Smooth muscle cell (in vitro differentiated cells): Measurements from ENCODE around the gene FLVCR1. TPM values are rescaled to one million over a fixed set of nuclear protein-coding genes. Genes with fewer than 3 reads are reported as not detected.

Experiments used
- DNase-seq: peaks from one replicate; lab custom pipeline; 2025; ENCODE audit not compliant: unreplicated experiment; lab: John Stamatoyannopoulos, UW
- H2AFZ ChIP-seq: fragments of 200-600 bp; sonication (generic); 2 replicates; pipeline ENCODE4 v1.6.0; 2016; ENCODE audit warnings: antibody characterized with exemption, low read depth, mild to moderate bottlenecking
- H3F3A ChIP-seq: fragments of 200-600 bp; sonication (generic); 2 replicates; pipeline ENCODE4 v1.6.0; 2017; ENCODE audit warnings: antibody characterized with exemption, low read depth
- H3K27ac ChIP-seq: fragments of 200-600 bp; sonication (generic); 2 replicates; pipeline ENCODE4 v1.5.1; 2016; ENCODE audit warnings: low read depth, mild to moderate bottlenecking
- H3K27me3 ChIP-seq: fragments of 200-600 bp; sonication (generic); 2 replicates; pipeline ENCODE4 v1.6.1; 2016; ENCODE audit warnings: low read depth, mild to moderate bottlenecking
- H3K36me3 ChIP-seq: fragments of 200-600 bp; sonication (generic); 2 replicates; pipeline ENCODE4 v1.5.1; 2016; ENCODE audit warnings: low read depth
- H3K4me1 ChIP-seq: fragments of 200-600 bp; sonication (generic); 2 replicates; pipeline ENCODE4 v1.5.1; 2016; ENCODE audit warnings: low read depth
- H3K4me2 ChIP-seq: fragments of 200-600 bp; sonication (generic); 2 replicates; pipeline ENCODE4 v1.6.0; 2016; ENCODE audit warnings: mild to moderate bottlenecking
- H3K4me3 ChIP-seq: fragments of 200-600 bp; sonication (generic); 2 replicates; pipeline ENCODE4 v1.5.1; 2016; ENCODE audit warnings: mild to moderate bottlenecking
- H3K79me2 ChIP-seq: fragments of 200-600 bp; sonication (generic); 2 replicates; pipeline ENCODE4 v1.6.0; 2016; ENCODE audit warnings: low read depth, mild to moderate bottlenecking
- H3K9ac ChIP-seq: fragments of 200-600 bp; sonication (generic); 2 replicates; pipeline ENCODE4 v1.6.0; 2016; ENCODE audit warnings: low read depth
- H3K9me3 ChIP-seq: fragments of 200-600 bp; sonication (generic); replicated peaks from 2 replicates; pipeline ENCODE4 v1.5.1; 2016; ENCODE audit warnings: low read depth
- H4K20me1 ChIP-seq: fragments of 200-600 bp; sonication (generic); 2 replicates; pipeline ENCODE4 v1.6.0; 2016; ENCODE audit warnings: low read depth
- WGBS: methylation state at CpG from one replicate; pipeline ENCODE4 v1.1.7; 2016; ENCODE audit warnings: low lambda C conversion rate; 5-methylcytosine and 5-hydroxymethylcytosine counted together
- polyA plus RNA-seq: library from polyadenylated mRNA; unstranded; fragments of >200 nt; fragmentation: Nextera tagmentation; extraction: Ambion mirVana; gene quantifications from 2 replicates; pipeline ENCODE4 v1.2.1, GENCODE V29; 2016
- total RNA-seq: library from RNA; depleted of rRNA; stranded (reverse); fragments of >200 nt; gene quantifications from 2 replicates; pipeline ENCODE4 v1.2.3, GENCODE V29; 2014
- TF ChIP-seq, protein P1 (sequence below): fragments of 200-600 bp; sonication (generic); IDR thresholded peaks from 2 replicates; pipeline ENCODE4 v1.5.1; 2017; ENCODE audit warnings: borderline replicate concordance, mild to moderate bottlenecking, antibody characterized with exemption; ENCODE audit not compliant: insufficient read depth, poor library complexity, severe bottlenecking

FLVCR1 gene
- total and polyA plus RNA-seq, 2 experiments from 2014 or later, result 4.0 to 5.5 TPM

GRCh38 chr1:212930986-212931678, 73.1 kb downstream of the FLVCR1 start:
- TF ChIP-seq, protein P1, sequence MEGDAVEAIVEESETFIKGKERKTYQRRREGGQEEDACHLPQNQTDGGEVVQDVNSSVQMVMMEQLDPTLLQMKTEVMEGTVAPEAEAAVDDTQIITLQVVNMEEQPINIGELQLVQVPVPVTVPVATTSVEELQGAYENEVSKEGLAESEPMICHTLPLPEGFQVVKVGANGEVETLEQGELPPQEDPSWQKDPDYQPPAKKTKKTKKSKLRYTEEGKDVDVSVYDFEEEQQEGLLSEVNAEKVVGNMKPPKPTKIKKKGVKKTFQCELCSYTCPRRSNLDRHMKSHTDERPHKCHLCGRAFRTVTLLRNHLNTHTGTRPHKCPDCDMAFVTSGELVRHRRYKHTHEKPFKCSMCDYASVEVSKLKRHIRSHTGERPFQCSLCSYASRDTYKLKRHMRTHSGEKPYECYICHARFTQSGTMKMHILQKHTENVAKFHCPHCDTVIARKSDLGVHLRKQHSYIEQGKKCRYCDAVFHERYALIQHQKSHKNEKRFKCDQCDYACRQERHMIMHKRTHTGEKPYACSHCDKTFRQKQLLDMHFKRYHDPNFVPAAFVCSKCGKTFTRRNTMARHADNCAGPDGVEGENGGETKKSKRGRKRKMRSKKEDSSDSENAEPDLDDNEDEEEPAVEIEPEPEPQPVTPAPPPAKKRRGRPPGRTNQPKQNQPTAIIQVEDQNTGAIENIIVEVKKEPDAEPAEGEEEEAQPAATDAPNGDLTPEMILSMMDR, result no peak
- Histone ChIP-seq H3K27ac (no peak overlapping the region), H3F3A (no peaks in the 10 kb centered on the region), H4K20me1 (no peaks in the 10 kb centered on the region), H3K79me2 (no peaks in the 10 kb centered on the region), H3K4me3 (no peak overlapping the region), H2AFZ (no peak overlapping the region), H3K27me3 (no peaks in the 10 kb centered on the region), H3K9ac (no peak overlapping the region), H3K4me1 (peaks cover 16% of the 10 kb centered on the region), H3K4me2 (no peak overlapping the region), H3K36me3 (no peaks in the 10 kb centered on the region), H3K9me3 (no peaks in the 10 kb centered on the region)
- whole genome bisulfite sequencing, result 89% methylated on average over 10 of the region's 10 CpGs
- DNase-seq, result no peak

GRCh38 chr1:212933815-212934471, 75.9 kb downstream of the FLVCR1 start:
- Histone ChIP-seq H3K4me3 (no peak overlapping the region), H3K9me3 (no peaks in the 10 kb centered on the region), H4K20me1 (no peaks in the 10 kb centered on the region), H3K79me2 (no peaks in the 10 kb centered on the region), H3K9ac (no peak overlapping the region), H3K27me3 (no peaks in the 10 kb centered on the region), H3K4me2 (no peak overlapping the region), H3F3A (no peaks in the 10 kb centered on the region), H2AFZ (no peak overlapping the region), H3K4me1 (peaks cover 4% of the 10 kb centered on the region), H3K36me3 (no peaks in the 10 kb centered on the region), H3K27ac (no peak overlapping the region)
- DNase-seq, result no peak
- 91% methylated on average over 1 of the region's 1 CpG for WGBS
- TF ChIP-seq, protein P1, result no peak

DNA sequence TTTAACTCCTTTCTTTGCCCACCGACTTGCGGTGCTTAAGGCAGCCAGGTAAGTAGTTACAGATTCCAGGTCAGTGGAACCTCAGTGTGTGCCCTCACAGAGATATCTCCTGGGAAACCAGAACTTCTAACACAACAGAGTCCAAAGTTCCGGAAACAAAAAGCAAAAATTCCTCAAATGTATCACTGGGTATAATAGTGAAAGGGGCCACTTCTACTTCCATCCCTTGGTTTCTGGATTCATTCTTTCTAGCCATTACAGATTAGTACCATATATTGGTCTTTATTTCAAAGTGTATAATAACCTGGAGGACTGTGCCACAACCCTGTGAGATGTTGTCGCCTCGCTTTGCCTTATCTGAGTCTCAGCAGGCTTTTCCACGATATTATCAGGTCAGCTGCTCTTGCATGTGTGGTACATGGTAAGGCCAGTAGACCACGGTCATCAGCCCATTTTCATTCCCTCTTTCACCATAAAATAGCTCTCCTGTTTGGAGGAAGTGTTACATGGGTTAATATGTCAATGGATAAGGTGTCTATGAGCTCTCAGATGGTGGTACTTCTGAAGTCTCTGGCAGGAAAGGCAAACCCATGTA, 77.4 kb downstream of the FLVCR1 start:
- H3K79me2 ChIP-seq, result no peaks in the 10 kb centered on the region
- DNase-seq, result no peak
- H3K9ac ChIP-seq, result no peak overlapping the region
- H3K27ac ChIP-seq, result no peak overlapping the region
- H4K20me1 ChIP-seq, result no peaks in the 10 kb centered on the region
- no peaks in the 10 kb centered on the region for H3K4me1 ChIP-seq
- no peaks in the 10 kb centered on the region for H3K36me3 ChIP-seq
- no peak overlapping the region for H2AFZ ChIP-seq
- WGBS, result 92% methylated on average over 7 of the region's 7 CpGs
- H3K4me3 ChIP-seq, result no peak overlapping the region
- TF ChIP-seq, protein P1, result no peak
- no peaks in the 10 kb centered on the region for H3K27me3 ChIP-seq
- H3F3A ChIP-seq, result no peaks in the 10 kb centered on the region
- H3K4me2 ChIP-seq, result no peak overlapping the region
- peaks cover 2% of the 10 kb centered on the region for H3K9me3 ChIP-seq
